PFSK-1 (cell line): ENCODE data around the gene PKMYT1.

Experiments
- POLR2AphosphoS5 ChIP-seq: IDR thresholded peaks from 2 replicates; pipeline ENCODE4 v1.6.1; 2012; ENCODE audit warnings: low read depth, mild to moderate bottlenecking, control low read depth, low read length, moderate library complexity
- REST ChIP-seq, 2 experiments: IDR thresholded peaks; 2 replicates each; pipeline versions ENCODE4 v1.6.1 to v1.8.0; 2011 to 2012; ENCODE audit warnings: low read depth in 2 of 2, low read length in 2 of 2, control low read depth in 1 of 2, inconsistent platforms in 1 of 2, mild to moderate bottlenecking in 1 of 2, moderate library complexity in 1 of 2; ENCODE audit not compliant: insufficient read depth in 1 of 2

- TF ChIP-seq REST (IDR thresholded peaks at IDR 0.05; ENCODE audit: insufficient read depth in 1 of 2, low read depth in 2 of 2, low read length in 2 of 2) (no peak), POLR2AphosphoS5 (no peak)
Measured at GRCh38 chr16:2926650-2926999, 53.6 kb downstream of the PKMYT1 start.
